Mesenteric fat pad (tissue), 1 donor: ENCODE data around the gene VKORC1. TPM values are rescaled to one million over a fixed set of nuclear protein-coding genes. Genes with fewer than 3 reads are reported as not detected.

Source experiments
- DNase-seq: peaks from one replicate; pipeline ENCODE4 v3.0.0-alpha.2; 2020; ENCODE audit warnings: low spot score
- total RNA-seq: library from RNA; stranded (reverse); fragmentation: NEBNext Ultra II Directional; extraction: Animal tissue kit (Norgen Biotek cat#: 25700); gene quantifications from one replicate; pipeline ENCODE4 v1.2.1, GENCODE V29; 2021
- donor health status: DM: yes; HTN: yes; CAD: no.

The VKORC1 gene
- total RNA-seq, 1 donor from 2014 or later = 59.6 TPM

- no peak for DNase-seq
Measured at GRCh38 chr16:31083981-31084380, 10.6 kb downstream of the VKORC1 start.

- DNase-seq = no peak
Measured at GRCh38 chr16:31083556-31083955, 11.0 kb downstream of the VKORC1 start.

- no peak for DNase-seq
Measured at GRCh38 chr16:31083081-31083480, 11.5 kb downstream of the VKORC1 start.

- no peak for DNase-seq
Measured at GRCh38 chr16:31082368-31083045, 12.1 kb downstream of the VKORC1 start.

GRCh38 chr16:31081428-31082351, 12.9 kb downstream of the VKORC1 start:
- no peak for DNase-seq

- no peak for DNase-seq
Measured at GRCh38 chr16:31080756-31081419, 13.7 kb downstream of the VKORC1 start.

GRCh38 chr16:31080035-31080629, 14.5 kb downstream of the VKORC1 start:
- no peak for DNase-seq

- no peak for DNase-seq
Measured at GRCh38 chr16:31079342-31079944, 15.2 kb downstream of the VKORC1 start.

GRCh38 chr16:31078597-31079341, 15.8 kb downstream of the VKORC1 start:
- DNase-seq = no peak

- no peak for DNase-seq
Measured at GRCh38 chr16:31077592-31078396, 16.8 kb downstream of the VKORC1 start.

- DNase-seq = no peak
Measured at GRCh38 chr16:31077024-31077423, 17.6 kb downstream of the VKORC1 start.

- no peak for DNase-seq
Measured at GRCh38 chr16:31076319-31076718, 18.3 kb downstream of the VKORC1 start.

GRCh38 chr16:31074814-31075183, 19.8 kb downstream of the VKORC1 start:
- no peak for DNase-seq

- DNase-seq = peak; percentile 98
Measured at GRCh38 chr16:31073970-31074813, 20.4 kb downstream of the VKORC1 start, which contains the start of the genes ZNF646 and ZNF668. Gene ZNF646, plus strand, starts transcription at chr16:31074422. Its CDS starts 1,903 bp downstream, at chr16:31076325. Gene ZNF668, minus strand, starts transcription at chr16:31074240. Its CDS starts 9,781 bp downstream, at chr16:31064459.

- DNase-seq = peak; percentile 96
Measured at GRCh38 chr16:31073142-31073969, 21.2 kb downstream of the VKORC1 start.

GRCh38 chr16:31072540-31073141, 22.0 kb downstream of the VKORC1 start:
- DNase-seq = no peak

GRCh38 chr16:31071861-31072260, 22.7 kb downstream of the VKORC1 start:
- DNase-seq = no peak
